NCI-H510A (cell line): ENCODE results near the gene VPS11.
A peak's percentile ranks its signal among the peaks of the same experiment; 100 is the strongest.

Experiments
- DNase-seq: peaks from one replicate; lab custom pipeline; 2025; lab: John Stamatoyannopoulos, UW

The VPS11 gene

GRCh38 chr11:119081682-119082260 is 14.2 kb downstream of the VPS11 start:
- no peak for DNase-seq

GRCh38 chr11:119084663-119085436 is 17.2 kb downstream of the VPS11 start, which contains the start of gene HMBS:
Gene HMBS, plus strand, starts transcription at chr11:119084881. Its CDS starts 153 bp downstream, at chr11:119085034.
- DNase-seq = peak; percentile 79

- no peak for DNase-seq
Observed at GRCh38 chr11:119085437-119085847, 17.8 kb downstream of the VPS11 start.

GRCh38 chr11:119087123-119087522 is 19.5 kb downstream of the VPS11 start:
- DNase-seq = no peak

DNA sequence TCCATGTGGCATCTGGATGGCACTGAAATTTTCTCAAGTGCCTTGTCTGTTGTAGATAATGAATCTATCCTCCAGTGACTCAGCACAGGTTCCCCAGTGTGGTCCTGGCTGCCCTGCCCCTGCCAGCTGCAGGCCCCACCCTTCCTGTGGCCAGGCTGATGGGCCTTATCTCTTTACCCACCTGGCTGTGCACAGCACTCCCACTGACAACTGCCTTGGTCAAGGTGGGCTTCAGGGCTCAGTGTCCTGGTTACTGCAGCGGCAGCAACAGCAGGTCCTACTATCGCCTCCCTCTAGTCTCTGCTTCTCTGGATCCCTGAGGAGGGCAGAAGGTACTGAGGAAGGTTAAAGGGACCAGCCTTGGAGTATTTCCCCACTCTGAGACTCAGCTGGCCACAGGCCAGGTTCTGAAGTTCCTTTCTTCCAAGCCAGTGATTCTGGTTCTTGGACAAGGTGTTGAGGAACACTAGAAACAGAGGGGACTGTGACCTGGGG is 20.2 kb downstream of the VPS11 start:
- no peak for DNase-seq

DNA sequence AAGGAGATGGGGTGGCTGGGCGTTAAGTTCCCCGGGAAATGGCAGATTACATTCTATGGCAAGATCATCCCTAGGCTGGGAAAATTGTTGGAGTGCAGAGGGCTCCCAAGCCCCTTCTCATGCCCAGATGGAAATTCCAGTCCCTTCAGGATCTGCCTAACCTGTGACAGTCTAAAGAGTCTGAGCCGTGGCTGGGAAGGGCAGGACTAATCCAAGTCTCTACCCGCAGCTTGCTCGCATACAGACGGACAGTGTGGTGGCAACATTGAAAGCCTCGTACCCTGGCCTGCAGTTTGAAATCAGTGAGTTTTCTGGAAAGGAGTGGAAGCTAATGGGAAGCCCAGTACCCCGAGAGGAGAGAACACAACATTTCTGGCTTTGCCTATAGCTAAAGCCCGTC is 20.8 kb downstream of the VPS11 start:
- no peak for DNase-seq

DNA sequence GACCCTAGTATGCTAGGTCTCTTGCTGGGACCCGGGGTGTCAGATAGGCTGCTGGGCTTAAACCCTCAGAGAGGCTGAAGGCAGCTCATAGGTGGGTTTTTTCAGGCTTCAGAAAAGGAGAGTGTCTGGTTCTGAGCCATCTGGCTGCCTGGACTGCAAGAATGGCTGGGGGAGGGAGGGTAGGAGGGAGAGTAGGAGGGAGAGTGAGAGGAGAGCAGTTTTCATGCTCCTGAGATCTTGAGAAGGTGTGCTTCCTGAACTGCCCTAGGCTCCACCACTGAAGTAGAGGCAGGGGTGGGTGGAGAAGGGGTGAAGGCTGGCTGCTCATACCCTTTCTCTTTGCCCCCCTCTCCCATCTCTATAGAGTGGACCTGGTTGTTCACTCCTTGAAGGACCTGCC is 21.7 kb downstream of the VPS11 start:
- no peak for DNase-seq

DNA sequence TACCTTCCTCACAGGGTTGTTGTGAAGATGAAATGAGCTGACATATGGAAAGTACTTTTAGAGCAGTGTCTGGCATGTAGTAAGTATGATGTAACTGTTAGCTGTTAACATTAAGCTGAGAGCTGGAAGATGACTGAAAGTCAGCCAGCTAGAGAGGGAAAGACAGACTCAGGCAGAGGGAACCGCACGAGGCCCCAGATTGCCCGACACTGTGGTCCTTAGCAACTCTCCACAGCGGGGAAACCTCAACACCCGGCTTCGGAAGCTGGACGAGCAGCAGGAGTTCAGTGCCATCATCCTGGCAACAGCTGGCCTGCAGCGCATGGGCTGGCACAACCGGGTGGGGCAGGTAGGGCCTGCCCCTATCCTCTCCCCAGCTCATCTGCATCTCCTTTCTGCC is 23.6 kb downstream of the VPS11 start:
- DNase-seq = no peak

DNA sequence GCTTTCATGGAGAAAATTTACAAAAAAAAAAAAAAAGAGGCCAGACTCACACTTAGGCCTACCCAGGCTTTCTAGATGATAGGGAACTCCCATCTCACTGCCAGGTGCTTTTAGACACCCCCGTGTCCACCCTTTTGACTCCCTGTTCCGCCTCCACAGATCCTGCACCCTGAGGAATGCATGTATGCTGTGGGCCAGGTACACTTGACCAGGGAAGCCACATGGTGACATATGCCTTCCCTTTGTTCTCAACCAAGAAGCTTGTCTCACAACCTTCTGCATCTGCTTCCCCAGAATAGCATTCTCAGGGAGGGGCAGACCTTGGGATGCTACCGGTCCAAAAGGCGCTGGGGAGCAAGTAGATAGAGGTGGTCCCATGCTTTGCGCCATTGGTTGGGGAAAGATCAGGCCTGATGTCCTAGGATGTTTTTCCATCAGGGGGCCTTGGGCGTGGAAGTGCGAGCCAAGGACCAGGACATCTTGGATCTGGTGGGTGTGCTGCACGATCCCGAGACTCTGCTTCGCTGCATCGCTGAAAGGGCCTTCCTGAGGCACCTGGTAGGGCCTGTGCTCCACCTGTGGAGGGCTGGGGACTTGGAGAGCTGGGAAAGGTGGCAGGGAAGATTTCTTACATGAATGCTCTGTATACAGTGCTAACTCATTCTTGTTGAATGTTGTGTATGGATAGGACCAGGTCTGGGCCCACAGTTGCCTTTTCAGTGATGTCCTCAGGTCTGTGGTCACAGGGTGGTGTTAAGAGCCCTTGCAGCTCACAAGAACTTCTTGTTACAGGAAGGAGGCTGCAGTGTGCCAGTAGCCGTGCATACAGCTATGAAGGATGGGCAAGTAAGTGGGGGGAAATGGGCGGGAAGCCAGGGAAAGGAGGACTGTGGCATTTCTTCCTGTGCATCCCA is 24.6 kb downstream of the VPS11 start:
- no peak for DNase-seq

DNA sequence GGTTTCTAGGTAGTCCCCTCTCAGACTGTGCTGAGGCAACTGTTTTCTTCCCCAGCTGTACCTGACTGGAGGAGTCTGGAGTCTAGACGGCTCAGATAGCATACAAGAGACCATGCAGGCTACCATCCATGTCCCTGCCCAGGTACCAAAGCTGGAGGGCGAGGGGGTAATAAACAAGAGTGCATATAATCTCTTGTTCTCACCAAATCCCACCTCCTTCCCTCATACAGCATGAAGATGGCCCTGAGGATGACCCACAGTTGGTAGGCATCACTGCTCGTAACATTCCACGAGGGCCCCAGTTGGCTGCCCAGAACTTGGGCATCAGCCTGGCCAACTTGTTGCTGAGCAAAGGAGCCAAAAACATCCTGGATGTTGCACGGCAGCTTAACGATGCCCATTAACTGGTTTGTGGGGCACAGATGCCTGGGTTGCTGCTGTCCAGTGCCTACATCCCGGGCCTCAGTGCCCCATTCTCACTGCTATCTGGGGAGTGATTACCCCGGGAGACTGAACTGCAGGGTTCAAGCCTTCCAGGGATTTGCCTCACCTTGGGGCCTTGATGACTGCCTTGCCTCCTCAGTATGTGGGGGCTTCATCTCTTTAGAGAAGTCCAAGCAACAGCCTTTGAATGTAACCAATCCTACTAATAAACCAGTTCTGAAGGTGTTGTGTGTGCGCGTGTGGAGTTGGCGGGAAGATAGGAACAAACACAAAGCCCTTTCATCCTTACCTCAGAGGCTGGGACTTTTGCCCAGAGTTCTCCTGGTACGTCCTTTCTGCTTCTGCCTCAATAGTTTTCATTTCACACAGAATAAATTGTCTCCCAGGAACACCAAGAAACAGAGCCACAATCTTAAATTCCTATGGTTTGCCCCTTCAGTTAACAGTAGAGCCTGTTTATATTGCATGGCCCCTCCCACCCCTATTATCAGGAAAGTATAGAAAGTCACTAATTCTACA is 25.5 kb downstream of the VPS11 start:
- DNase-seq = no peak

GRCh38 chr11:119093942-119094815 is 26.6 kb downstream of the VPS11 start:
- DNase-seq = no peak

DNA sequence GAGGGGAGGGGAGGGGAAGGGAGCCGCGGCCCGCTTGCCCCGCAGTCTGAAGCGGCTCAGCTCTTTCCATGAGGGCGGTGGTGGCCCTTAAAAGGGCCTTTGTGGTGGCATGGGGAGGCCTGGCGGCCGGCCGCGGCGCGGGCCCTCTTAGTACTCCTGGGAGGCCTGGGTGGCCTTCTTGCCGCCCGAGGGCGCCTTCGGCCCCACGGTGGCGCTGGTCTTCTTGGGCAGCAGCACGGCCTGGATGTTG is 27.1 kb downstream of the VPS11 start:
- no peak for DNase-seq

- DNase-seq = peak; percentile 98
Observed at GRCh38 chr11:119095066-119095880, 27.7 kb downstream of the VPS11 start.

- DNase-seq = no peak
Observed at GRCh38 chr11:119099711-119100110, 32.1 kb downstream of the VPS11 start.

GRCh38 chr11:119100246-119100970 is 32.8 kb downstream of the VPS11 start:
- DNase-seq = no peak

DNA sequence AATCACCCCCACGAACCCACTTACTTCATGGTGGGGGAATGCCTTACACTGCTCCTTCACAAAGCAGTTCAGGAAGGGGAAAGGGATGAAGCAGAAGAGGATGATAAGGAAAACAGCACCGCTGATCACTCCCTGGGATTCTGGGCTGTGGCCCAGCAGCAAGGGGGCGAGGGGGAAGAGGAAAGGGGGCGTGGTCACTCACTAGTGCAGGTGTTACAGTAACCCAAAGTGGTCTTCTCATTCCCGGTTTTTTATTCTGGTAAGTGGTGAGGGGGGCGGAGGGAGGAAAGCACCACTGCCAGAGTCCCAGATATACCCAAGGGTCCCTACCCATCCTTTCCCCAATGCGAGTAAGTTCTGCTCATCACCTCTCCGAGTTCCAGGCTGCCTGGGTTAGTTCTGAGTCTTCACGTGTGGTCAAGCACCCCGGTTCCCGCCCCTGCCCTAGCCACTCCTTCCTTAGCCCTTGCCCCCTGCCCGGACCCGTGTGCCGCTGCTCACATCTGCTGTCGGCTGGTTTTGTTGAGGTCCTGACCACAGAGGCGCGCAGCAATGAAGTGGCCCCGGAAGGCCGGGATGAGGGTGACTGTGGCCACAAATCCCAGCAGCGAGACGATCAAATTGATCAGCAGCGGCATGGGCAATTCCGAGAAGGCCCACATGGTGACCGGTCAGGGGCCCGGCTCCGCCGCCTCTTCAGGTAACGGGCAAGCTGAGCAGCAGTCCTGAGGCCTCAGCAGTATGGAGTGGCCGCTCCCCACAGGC is 33.6 kb downstream of the VPS11 start:
- DNase-seq = no peak

DNA sequence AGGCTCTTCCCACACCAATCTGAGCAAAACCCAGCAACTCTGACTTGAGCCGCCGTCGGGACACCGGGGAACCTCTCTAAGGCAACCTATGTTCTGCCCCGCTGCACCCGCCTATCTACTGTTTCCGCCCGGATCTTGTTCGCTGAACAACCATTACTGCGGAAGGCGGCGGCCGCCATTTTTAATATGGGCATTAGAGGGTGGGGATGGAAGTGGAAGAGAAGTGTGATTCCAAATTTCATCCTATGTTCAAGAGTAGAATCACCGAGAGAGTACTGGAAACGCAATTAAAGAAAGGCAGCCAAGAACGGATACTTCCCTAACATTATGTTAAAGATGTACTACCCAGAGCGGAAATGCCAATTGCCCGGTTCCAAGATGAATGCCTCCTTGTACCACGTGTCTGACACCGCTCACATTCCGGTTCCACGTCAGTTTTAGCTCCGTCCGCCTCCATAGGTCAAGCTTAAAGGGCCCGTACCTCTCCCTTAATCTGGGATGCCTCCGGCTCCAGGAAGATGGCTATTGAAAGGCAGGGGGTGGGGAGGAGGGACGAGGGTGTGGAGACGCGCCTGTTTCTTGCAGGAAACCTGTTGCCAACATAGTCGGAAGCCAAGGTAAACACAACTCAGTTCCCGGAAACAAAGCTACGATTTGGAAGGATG is 34.3 kb downstream of the VPS11 start, which contains the start of gene DPAGT1:
Gene DPAGT1 (minus strand): TSS at position 95 of the 665 bp plus-strand sequence. CDS start 198 bp downstream, outside the sequence.
- peak; percentile 92 for DNase-seq
